B cell (primary cell): ENCODE results near the gene CPSF6.

Experiments
- EZH2 ChIP-seq: IDR thresholded peaks from 2 replicates; pipeline ENCODE4 v1.6.1; 2012; ENCODE audit warnings: borderline replicate concordance, low read depth, mild to moderate bottlenecking, moderate library complexity, low read length; ENCODE audit not compliant: insufficient read depth, poor library complexity, severe bottlenecking
- TF ChIP-seq, protein P1 (sequence below): fragments of 200-600 bp; IDR thresholded peaks from one replicate; pipeline ENCODE4 v1.8.0; 2022; ENCODE audit warnings: antibody characterized with exemption, mild to moderate bottlenecking

DNA sequence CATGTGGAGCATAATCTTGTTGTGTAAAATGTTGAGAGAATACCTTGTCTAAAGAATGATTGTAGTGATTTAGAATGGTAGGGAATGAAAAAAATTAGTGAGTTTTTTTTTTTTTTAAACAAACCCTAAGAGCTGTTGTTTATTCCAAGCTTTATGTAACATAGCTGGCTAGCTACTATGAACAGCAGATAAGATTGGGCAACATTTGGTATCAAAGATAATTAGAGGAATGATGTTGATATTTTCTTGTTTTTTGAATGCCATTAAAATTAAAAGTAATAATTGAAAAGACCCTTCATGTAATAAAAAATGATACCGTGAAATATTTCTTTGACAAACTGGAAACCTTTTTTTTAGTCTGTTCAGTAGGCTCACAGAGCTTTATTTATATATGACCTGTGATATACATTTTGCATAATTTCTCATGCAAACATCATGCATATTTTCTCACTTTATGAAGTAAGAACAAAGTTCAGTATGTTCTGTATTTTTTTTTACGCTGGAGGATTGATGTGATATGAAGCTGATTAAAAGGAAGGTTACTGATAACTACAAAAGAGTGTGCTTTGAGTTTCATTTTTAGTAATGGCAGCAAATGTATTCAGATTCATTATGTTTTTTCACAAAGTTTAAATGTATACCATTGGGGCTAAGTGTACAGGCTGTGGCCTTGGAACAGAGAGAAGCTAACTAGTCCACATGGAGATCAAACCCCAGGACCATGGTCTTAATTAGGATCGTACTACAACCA lies 8.1 kb downstream of the CPSF6 start:
- no peak for TF ChIP-seq EZH2
- TF ChIP-seq, protein P1, sequence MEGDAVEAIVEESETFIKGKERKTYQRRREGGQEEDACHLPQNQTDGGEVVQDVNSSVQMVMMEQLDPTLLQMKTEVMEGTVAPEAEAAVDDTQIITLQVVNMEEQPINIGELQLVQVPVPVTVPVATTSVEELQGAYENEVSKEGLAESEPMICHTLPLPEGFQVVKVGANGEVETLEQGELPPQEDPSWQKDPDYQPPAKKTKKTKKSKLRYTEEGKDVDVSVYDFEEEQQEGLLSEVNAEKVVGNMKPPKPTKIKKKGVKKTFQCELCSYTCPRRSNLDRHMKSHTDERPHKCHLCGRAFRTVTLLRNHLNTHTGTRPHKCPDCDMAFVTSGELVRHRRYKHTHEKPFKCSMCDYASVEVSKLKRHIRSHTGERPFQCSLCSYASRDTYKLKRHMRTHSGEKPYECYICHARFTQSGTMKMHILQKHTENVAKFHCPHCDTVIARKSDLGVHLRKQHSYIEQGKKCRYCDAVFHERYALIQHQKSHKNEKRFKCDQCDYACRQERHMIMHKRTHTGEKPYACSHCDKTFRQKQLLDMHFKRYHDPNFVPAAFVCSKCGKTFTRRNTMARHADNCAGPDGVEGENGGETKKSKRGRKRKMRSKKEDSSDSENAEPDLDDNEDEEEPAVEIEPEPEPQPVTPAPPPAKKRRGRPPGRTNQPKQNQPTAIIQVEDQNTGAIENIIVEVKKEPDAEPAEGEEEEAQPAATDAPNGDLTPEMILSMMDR: no peak
